Astrocyte of the hippocampus (primary cell): ENCODE measurements around the gene UBR1.
"Not testable (repeated sequence)": the region's sequence is repeated elsewhere in the genome, so short reads cannot be mapped to it uniquely, and the experiment has no call there.

Source experiments
- DNase-seq: peaks from one replicate; pipeline ENCODE4 v3.0.0; 2011; ENCODE audit warnings: low read depth, low spot score

Gene UBR1

DNA sequence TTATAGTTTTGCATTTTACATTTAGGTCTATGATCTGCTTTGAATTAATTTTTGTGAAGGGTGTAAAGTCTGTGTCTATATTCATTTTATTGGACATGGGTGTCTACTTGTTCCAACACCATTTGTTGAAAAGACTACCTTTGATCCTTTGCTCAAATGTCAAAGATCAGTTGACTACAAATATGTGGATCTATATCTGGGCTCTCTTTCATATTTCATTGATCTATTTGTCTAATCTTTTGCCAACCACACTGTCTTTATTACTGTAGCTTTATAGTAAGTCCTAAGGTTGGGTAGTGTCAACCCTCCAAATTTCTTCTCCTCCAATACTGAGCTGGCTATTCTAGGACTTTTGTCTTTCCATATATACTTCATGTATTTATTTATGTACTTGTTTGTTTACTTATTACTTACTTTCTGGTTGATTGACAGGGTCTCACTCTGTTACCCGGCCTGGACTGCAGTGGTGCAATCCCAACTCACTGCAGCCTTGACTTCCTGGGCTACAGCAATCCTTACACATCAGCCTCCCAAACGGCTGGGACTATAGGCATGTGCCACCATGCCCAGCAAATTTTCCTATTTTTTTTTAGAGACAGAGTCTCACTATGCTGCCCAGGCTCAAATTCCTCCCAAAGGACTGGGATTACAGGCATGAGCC, 131.5 kb downstream of the UBR1 start:
- DNase-seq, result no peak

DNA sequence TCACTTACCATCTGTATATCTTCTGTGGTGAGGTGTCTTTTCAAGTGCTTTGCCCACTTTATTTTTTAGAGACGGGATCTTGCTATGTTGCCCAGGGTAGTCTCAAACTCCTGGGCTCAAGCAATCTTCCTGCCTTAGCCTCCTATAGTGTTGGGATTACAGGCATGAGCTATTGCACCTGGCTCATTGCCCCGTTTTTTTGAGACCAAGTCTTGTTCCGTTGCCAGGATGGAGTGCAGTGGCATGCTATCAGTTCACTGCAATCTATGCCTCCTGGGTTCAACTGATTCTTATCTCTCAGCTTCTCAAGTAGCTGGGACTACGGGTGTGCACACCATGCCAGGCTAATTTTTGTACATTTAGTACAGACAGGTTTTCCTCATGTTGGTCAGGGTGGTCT, 132.7 kb downstream of the UBR1 start:
- DNase-seq, result no peak

DNA sequence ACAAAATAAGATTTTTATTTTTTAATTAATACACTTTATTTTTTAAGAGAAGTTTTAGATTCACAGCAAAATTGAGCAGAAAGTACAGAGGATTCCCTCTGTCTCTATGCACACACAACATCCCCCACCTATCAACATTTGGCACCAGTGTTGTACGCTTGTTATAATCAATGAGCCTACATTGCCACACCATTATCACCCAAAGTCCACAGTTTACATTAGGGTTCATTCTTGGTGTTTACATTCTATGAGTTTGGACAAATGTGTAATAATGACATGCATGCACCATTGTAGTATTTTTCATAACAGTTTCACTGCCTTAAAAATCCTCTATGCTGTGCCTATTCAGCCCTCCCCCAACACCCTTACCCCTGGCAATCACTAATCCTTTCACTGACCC, 134.0 kb downstream of the UBR1 start:
- no peak for DNase-seq

DNA sequence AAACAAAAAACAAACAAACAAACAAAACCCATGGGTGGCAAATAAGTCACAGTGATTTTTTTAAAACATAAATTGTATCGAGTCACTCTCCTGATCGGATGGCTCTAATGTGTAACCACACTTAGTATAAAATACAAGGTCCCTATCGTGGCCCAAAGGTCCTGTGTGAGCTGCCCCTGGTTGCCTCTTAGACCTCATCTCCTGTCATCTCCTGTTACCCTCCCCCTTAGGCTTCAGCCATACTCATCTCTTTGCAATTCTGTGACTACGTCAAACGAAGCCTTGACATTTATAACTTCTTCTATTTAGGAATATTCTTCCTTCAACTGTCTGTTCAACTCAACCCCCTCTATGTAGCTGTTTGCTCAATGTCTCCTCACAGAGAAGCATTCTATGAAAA, 141.4 kb downstream of the UBR1 start:
- no peak for DNase-seq

DNA sequence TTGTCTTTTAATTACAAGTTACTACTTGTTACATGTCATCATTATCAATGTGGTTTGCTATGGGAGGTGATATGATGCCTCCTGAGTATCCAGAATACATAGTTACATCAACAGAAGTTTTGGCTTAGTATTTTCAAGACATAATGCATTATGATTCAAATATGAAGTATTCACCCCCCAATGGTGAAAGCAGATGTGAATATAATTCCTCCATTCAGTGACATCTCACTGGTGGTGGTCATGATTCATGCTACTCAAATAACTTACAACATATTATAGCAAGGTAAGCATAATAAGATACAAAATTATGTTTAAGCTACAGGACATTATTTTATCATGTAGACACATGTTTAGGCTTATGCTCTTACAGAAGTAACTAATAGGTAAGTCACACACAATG, 150.3 kb downstream of the UBR1 start:
- DNase-seq, result no peak

DNA sequence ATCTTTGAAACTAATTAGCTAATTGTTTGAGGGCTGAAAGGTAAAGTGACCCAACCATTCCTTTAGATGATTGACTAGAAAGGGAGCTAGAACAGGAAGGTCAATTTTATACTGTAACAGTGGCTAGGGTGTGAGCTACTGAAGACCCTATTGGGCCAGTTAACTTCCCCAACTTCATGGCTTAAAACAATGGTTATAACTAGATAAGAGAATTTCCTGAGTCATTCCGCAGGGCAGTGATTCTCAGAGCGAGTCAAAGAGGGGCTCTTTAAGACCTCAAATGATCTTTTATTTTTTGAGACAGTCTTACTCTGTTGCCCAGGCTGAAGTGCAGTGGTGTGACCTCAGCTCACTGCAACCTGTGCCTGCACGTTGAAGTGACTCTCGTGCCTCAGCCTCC, 151.5 kb downstream of the UBR1 start:
- DNase-seq, result no peak

DNA sequence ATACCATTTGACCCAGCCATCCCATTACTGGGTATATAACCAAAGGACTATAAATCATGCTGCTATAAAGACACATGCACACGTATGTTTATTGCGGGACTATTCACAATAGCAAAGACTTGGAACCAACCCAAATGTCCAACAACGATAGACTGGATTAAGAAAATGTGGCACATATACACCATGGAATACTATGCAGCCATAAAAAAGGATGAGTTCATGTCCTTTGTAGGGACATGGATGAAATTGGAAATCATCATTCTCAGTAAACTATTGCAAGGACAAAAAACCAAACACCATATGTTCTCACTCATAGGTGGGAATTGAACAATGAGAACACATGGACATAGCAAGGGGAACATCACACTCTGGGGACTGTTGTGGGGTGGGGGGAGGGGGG, 156.9 kb downstream of the UBR1 start:
- not testable (repeated sequence) for DNase-seq

DNA sequence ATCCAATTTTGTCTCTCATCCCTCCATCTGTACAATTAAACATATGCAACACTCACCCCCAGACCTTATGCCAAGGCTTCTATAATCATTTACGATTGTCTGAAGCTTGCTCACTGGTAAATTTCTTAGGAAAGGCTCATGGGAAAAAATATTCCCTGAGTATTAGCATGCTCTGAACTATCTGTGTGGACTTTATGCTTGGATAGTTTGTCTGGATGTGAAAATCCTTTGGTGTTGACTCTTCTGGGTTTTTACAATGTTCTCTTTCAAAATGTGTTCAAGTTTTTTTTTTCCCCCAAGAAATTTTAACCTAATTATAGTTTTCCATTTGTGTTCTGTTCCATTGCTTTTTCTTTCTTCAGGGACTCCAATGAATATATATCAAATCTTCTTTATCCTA, 165.3 kb downstream of the UBR1 start:
- no peak for DNase-seq

DNA sequence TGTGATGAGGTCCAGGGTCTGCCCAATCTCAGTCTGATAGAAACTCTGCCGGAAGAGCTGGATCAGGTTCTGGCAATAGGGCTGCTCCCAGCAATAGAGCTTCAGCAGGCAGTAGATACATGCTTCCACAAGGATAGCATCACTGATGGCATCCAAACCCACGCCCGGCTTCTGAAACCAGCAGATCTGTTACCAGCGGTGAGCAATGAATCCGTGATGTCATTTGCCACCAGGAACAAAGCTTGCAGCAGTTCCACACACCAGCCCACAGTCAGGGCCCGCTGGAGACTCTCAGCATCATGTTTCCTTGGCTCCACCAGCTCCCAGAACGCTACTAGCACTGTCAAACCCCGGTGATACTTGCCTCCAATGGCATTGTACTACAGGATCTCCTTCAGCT, 166.0 kb downstream of the UBR1 start:
- DNase-seq, result no peak

DNA sequence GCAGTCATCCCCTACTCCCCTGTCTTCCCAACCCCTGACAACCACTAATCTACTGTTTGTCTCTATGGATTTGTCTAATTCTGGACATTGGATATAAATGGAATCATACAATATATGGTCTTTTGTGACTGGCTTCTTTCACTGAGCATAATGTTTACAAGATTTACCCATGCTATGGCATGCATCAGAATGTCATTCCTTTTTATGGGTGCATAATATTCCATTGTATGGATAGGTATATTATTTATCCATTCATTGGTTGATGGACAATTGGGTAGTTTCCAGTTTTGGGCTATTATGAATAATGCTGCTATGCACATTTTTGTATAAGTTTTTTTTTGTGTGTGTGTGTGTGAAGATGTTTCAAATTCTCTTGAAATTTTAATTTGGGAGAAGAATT, 168.7 kb downstream of the UBR1 start:
- DNase-seq, result no peak

DNA sequence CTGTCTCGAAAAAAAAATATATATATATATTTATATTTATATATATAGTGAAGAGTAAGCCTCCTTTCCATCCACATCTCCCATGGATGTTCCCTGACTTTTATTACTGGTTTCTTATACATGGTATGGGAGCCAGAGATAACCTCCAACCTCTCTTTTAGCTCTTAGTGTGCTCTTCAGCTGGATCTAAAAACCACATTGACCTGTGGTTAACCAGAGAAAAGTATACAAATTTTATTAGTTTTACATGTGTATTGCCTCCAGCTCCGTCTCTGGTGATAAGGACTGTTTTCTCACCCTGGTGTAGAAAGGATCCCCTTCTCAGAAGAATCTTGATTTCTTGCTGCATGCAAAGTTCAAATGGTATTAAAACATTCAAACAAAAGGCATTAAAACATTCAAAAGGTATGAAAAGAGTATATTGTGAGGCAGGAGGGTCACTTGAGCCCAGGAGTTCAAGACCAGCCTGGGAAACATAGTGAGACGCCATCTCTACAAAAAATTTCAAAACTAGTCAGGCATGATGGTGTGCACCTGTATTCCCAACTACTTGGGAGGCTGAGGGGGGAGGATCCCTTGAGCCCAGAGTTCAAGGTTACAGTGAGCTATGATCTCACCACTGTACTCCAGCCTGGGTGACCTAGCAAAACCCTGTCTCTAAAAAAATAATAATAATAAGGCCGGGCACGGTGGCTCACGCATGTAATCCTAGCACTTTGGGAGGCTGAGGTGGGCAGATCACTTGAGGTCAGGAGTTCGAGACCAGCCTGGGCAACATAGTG, 171.8 kb downstream of the UBR1 start:
- no peak for DNase-seq

DNA sequence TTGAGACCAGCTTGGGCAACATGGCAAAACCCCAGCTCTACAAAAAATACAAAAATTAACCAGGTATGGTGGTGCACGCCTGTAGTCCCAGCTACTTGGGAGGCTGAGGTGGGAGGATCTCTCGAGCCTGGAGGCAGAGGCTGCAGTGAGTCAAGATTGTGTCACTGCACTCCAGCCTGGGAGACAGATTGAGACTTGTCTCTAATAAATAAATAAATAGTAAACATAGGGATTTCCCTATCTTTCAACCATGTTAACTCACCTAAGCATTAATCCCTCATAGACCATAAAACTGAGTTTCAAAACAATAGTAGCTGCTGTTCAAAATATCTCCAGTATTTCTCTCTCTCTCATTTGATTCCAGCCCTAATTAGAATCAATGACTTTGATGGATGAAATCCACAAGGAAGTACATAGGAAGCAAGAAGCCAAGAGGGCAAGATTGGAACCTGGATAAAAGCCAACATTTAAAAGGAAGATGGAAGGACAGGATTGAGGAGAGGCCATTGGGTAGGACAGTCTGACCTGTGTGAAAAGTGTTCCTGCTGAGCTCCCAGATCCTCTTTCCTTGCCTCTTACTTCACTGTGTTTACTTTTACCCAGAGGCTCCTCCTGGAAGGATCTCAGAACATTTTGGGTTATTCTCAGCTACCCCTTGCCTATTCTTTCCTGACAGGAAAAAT, 172.9 kb downstream of the UBR1 start:
- no peak for DNase-seq

DNA sequence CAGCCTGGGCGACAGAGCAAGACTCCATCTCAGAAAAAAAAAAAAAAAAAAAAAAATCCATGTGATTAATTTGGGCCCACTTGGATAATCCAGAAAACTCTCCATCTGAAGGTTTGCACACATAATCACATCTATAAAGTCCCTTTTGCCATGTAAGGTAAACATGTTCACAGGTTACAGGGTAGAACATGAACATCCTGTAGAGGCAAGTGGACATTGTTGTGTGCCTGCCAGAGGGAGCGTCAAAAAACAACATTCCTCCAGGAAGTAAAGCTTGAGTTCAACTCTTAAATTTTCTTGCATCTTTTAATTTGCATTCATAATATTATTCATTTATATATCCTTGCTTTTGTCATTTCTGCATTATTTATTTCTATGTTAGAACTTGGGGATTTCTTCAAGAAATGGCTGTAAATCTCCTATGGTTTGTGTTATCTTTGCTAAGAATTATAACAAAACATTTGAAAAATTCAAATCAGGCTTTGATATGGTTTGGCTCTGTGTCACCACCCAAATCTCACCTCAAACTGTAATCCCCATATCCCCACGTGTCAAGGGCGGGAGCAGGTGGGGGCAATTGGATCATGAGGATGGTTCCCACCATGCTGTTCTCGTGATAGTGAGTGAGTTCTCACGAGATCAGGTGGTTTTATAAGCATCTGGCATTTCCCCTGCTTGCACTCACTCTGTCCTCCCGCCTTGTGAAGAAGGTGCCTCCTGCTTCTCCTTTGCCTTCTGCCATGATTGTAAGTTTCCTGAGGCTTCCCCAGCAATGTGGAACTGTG, 173.9 kb downstream of the UBR1 start:
- no peak for DNase-seq

DNA sequence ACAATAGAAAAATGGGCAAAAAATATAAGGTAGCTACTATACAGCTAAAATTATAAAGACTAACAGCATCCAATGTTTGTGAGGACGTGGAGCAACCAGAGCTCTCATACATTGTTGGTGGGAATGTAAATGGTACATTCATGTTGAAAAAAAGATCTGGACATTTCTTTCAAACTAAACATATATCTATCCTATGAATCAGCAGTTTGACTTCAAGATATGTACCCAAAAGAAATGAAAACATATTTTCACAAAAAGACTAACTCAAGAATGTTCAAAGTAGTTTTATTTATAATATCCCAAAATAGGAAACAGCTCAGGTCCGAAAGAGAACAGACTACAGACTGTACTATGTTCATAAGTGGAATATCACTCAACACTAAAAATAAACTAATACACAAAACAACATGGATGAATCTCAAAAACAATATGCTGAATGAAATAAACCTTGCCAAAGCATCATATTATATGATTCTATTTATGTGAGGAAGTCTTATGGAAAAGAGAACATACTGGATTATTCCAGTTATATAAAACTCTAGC, 176.5 kb downstream of the UBR1 start:
- DNase-seq, result no peak

DNA sequence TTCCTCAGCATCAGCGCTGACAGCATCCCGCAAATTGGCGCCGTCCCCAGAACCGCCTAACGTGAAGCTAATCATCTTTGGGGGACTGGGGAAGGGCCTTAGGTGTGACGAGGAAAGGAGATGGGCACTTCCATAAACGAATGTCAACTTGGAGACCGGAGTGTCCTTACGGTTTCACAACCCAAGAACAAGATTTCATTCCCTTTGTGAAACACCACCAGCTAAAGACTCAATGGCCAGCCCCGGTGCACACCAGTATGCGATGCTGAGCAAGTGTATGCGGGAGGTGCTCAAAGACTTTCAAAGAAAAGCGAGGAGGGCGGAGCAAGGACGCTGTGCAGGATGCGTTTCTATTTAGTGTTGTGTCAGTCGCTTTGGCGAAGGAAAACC, 184.5 kb downstream of the UBR1 start:
- DNase-seq, result peak; percentile 48

DNA sequence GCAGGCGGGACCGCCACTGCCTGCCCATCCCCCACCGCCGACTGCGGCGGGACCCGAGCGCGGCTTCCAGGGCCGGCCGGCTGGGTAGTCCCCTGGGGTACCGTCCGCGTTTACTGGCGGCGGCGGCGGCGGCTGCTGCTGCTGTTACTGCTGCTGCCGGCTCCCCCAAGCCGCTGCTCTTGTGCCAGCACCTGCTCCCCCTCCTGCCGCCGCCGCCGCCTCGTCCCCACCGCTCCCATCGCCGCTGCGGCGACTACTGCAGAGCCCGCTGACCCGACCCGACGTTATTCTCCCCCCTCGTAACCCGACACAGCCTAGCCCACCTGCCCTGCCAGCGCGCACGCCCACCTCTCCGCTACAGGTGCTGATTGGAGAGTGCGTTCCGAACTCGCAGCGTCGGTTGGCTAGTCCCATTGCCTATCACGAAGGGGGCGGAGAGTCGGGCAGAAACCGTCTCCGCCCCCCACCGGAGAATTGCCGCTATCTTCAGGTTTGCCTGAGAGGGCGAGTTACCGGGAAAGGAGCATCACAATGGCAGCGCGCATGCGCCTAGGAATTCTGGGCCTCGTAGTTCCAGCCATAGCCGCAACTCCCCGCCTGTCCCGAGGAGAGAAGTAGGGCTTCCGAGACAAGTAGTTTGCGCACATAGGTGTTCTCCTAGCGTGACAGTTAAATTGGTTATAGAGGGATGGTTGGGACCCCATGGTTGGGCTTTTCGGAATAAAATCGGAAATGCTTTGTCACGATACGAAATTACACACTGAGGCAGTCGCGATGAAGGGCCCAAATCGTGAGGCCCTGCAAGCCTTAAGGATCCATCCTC, 185.1 kb downstream of the UBR1 start, which contains the start of gene TTBK2:
TSS of gene TTBK2 (minus strand) at position 260 of the 823 bp plus-strand sequence. CDS start 42,161 bp downstream, outside the sequence.
- peak; percentile 100 for DNase-seq

DNA sequence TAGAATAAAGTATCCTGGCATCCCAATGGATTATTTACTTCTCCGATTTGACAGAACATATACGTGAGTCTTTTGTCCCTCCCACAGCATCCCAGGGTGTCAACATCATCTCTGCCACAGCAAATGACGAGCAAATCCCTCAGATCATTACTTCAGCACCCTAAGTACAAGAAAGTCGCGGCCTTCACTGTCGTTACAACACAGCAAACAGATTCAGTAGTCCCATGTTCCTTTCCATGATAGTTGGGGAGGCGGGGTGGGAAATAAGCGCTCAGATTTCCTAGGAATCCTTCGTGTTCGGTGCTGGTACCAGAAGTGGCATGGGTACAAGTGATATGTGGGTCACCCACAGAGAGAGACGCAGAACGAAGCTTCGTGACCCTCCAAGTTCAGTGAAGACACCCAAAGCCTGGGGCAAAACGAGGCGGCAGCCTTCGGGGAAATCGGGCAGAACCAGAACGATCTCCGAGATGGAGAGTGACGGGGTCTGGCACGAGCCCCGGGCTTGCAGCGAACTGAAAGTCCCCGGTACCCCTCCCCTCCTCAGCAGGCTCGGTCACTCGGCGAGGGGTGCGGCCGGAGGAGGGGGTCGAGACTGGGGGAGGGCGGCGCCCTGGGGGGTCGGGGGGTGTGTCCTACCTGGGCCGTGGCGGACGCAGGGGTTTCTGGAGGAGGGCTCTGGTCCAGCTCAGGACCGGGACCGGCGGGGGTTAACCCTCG, 185.9 kb downstream of the UBR1 start:
- DNase-seq, result peak; percentile 63

DNA sequence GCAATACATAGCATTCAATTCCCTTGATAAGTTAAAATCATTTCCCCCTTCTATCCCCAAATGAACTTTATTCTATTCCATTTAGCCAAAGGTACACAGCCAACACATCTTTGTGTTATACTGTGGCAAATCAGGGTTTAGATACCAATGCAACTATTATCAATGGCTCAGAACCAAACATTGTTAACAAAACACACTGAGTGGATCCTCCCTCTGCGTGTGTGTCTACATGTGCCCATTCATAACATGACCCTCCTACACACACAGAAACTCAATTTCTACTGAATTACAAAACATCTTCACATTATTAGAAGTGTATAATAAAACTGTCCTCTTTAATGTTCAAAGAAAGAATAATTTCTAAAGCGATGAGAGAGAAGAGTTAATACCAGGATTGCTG, 186.5 kb downstream of the UBR1 start:
- no peak for DNase-seq

DNA sequence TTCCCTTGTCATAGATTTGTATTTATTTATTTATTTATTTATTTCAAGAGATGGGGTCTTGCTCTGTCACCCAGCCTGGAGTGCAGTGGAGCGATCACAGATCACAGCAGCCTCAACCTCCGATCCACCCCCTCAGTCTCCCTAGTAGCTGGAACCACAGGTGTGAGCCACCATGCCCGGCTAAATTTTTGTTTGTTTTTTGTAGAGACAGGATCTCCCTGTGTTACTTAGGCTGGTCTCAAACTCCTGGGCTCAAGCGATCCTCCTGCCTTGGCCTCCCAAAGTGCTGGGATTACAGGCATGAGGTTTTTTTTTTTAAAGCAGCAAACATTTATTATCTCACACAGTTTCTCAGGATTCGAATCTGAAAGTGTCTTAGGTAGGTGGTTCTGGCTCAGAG, 187.8 kb downstream of the UBR1 start:
- DNase-seq, result no peak

DNA sequence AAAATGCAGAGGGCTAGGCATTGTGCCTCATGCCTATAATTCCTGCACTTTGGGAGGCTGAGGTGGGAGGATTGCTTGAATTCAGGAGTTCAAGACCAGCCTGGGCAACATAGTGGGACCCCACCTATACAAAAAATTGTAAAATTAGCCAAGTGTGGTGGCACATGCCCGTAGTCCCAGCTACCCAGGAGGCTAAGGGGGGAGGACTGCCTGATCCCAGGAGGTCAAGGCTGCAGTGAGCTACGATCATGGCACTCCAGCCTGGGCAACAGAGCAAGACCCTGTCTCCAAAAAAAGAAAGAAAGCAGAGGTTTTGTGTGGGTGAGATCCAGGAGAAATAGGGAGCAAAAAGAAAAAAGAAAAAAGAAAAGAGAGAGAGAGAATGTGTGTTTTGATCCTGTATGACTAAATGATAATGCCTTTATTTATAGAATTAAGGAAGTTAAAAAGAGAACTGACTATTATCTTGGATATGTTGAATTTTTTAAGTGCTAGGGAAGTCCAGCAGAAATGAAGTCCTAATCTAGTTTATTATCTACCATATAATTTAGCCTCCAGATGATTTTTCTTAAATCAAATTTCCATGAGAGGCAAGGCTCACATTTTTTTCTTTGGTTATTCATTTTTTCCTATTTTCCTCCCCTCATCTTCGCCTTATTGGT, 190.1 kb downstream of the UBR1 start:
- no peak for DNase-seq
